Fibroblast of the aortic adventitia (primary cell): ENCODE measurements around the gene ATP13A4. TPM values are rescaled to one million over a fixed set of nuclear protein-coding genes. Genes with fewer than 3 reads are reported as not detected.
"Not testable (repeated sequence)": the region's sequence is repeated elsewhere in the genome, so short reads cannot be mapped to it uniquely, and the experiment has no call there.

Source experiments
- DNase-seq: peaks from one replicate; pipeline ENCODE4 v3.0.0-alpha.2; 2010; ENCODE audit warnings: low read depth
- H3K4me3 ChIP-seq: 2 replicates; pipeline ENCODE4 v1.5.1; 2011; ENCODE audit warnings: low read depth, mild to moderate bottlenecking, control low read depth, low read length, moderate library complexity
- CTCF ChIP-seq: IDR thresholded peaks from 2 replicates; pipeline ENCODE4 v1.5.1; 2011; ENCODE audit warnings: mild to moderate bottlenecking, low read length, control low read depth, inconsistent platforms; ENCODE audit not compliant: insufficient read depth
- total RNA-seq: library from RNA; depleted of rRNA; stranded (reverse); fragments of >200 nt; gene quantifications from 2 replicates; pipeline ENCODE4 v1.2.3, GENCODE V29; 2012; ENCODE audit warnings: low replicate concordance

The ATP13A4 gene
- total RNA-seq, 1 donor, result 0.09 TPM

GRCh38 chr3:193545304-193545703 lies 9.4 kb downstream of the ATP13A4 start:
- no peak for TF ChIP-seq CTCF
- no peak for DNase-seq
- H3K4me3 ChIP-seq, result no peak overlapping the region

- no peak overlapping the region for H3K4me3 ChIP-seq
- DNase-seq, result no peak
- TF ChIP-seq CTCF, result no peak
Observed at GRCh38 chr3:193544289-193544688, 10.4 kb downstream of the ATP13A4 start.

GRCh38 chr3:193530231-193531165 lies 24.2 kb downstream of the ATP13A4 start:
- no peak for TF ChIP-seq CTCF
- DNase-seq, result no peak
- no peak overlapping the region for H3K4me3 ChIP-seq

GRCh38 chr3:193526085-193526484 lies 28.6 kb downstream of the ATP13A4 start:
- DNase-seq, H3K4me3 ChIP-seq: not testable (repeated sequence)

- TF ChIP-seq CTCF, result no peak
- H3K4me3 ChIP-seq, result no peak overlapping the region
- no peak for DNase-seq
Observed at GRCh38 chr3:193522473-193522872, 32.2 kb downstream of the ATP13A4 start.

GRCh38 chr3:193520738-193521137 lies 34.0 kb downstream of the ATP13A4 start:
- TF ChIP-seq CTCF, result no peak
- DNase-seq, result no peak
- no peak overlapping the region for H3K4me3 ChIP-seq

GRCh38 chr3:193515966-193516365 lies 38.7 kb downstream of the ATP13A4 start:
- no peak for TF ChIP-seq CTCF
- H3K4me3 ChIP-seq, result no peak overlapping the region
- DNase-seq, result no peak
